PC-3 (cell line): ENCODE measurements around the gene MKKS. TPM values are rescaled to one million over a fixed set of nuclear protein-coding genes. Genes with fewer than 3 reads are reported as not detected.

ENCODE experiments used
- ATAC-seq: fragments of 200-7000 bp; cut with Tn5 transposase; 2 replicates; pipeline ENCODE4 v1.9.1; 2020; ENCODE audit warnings: mild to moderate bottlenecking, moderate library complexity
- BruUV-seq: library from RNA; stranded (reverse); fragments of 400-500 nt; replicated peaks from 2 replicates; lab custom pipeline; 2021; lab: Mats Ljungman, UMichigan
- CTCF ChIA-PET: fragments of 300-600 bp; sonication (Branson Sonifier 250); formaldehyde crosslinking; loops from one replicate; lab custom pipeline; 2022; ENCODE audit warnings: antibody characterized with exemption; lab: Charles Lee
- POLR2A ChIA-PET: fragments of 300-600 bp; sonication (Branson Sonifier 250); formaldehyde crosslinking; loops from one replicate; lab custom pipeline; 2022; ENCODE audit warnings: antibody characterized with exemption; ENCODE audit not compliant: unreplicated experiment; lab: Charles Lee
- DNase-seq: peaks from one replicate; pipeline ENCODE4 v3.0.0-alpha.2; 2015
- H2AFZ ChIP-seq: fragments of 300-600 bp; sonication (generic); 2 replicates; pipeline ENCODE4 v1.6.0; 2016; ENCODE audit warnings: antibody characterized with exemption, low read length
- H3F3A ChIP-seq: fragments of 300-600 bp; sonication (generic); one replicate; pipeline ENCODE4 v1.6.0; 2017; ENCODE audit warnings: antibody characterized with exemption, low read length, control low read depth, mild to moderate bottlenecking; ENCODE audit not compliant: unreplicated experiment
- H3K27ac ChIP-seq: fragments of 300-600 bp; sonication (generic); 2 replicates; pipeline ENCODE4 v1.5.1; 2016; ENCODE audit warnings: mild to moderate bottlenecking, low read length
- H3K27me3 ChIP-seq: fragments of 300-600 bp; sonication (generic); 2 replicates; pipeline ENCODE4 v1.6.1; 2016; ENCODE audit warnings: low read length, mixed read lengths
- H3K36me3 ChIP-seq: fragments of 300-600 bp; sonication (generic); 2 replicates; pipeline ENCODE4 v1.6.1; 2016; ENCODE audit warnings: low read depth, mixed run types, low read length, mixed read lengths
- H3K4me1 ChIP-seq: fragments of 300-600 bp; sonication (generic); 2 replicates; pipeline ENCODE4 v1.5.1; 2016; ENCODE audit warnings: low read length; ENCODE audit not compliant: insufficient read depth
- H3K4me2 ChIP-seq: fragments of 300-600 bp; sonication (generic); 2 replicates; pipeline ENCODE4 v1.6.0; 2016; ENCODE audit warnings: low read length
- H3K4me3 ChIP-seq: fragments of 300-600 bp; sonication (generic); 2 replicates; pipeline ENCODE4 v1.5.1; 2016; ENCODE audit warnings: mild to moderate bottlenecking, low read length, mixed read lengths
- H3K79me2 ChIP-seq: fragments of 300-600 bp; sonication (generic); 2 replicates; pipeline ENCODE4 v1.6.1; 2017; ENCODE audit warnings: low read length, mixed read lengths
- H3K9ac ChIP-seq: fragments of 300-600 bp; sonication (generic); 2 replicates; pipeline ENCODE4 v1.6.0; 2016; ENCODE audit warnings: mild to moderate bottlenecking, low read length
- H3K9me2 ChIP-seq: fragments of 300-600 bp; sonication (generic); replicated peaks from 2 replicates; pipeline ENCODE4 v1.6.1; 2016; ENCODE audit warnings: mixed run types, low read length, mixed read lengths
- H3K9me3 ChIP-seq: fragments of 300-600 bp; sonication (generic); 2 replicates; pipeline ENCODE4 v1.6.1; 2016; ENCODE audit warnings: low read length, mixed read lengths
- H4K20me1 ChIP-seq: fragments of 300-600 bp; sonication (generic); 2 replicates; pipeline ENCODE4 v1.6.1; 2016; ENCODE audit warnings: low read length, mixed read lengths
- EZH2 ChIP-seq: fragments of 300-600 bp; sonication (generic); IDR thresholded peaks from one replicate; pipeline ENCODE4 v1.6.1; 2017; ENCODE audit warnings: antibody characterized with exemption, mild to moderate bottlenecking, low read length; ENCODE audit not compliant: unreplicated experiment
- EZH2phosphoT487 ChIP-seq: fragments of 300-600 bp; sonication (generic); IDR thresholded peaks from 2 replicates; pipeline ENCODE4 v1.6.1; 2018; ENCODE audit warnings: mild to moderate bottlenecking, antibody characterized with exemption, low read length, borderline replicate concordance
- intact Hi-C: fragments of 100-400 bp; cut with micrococcal nuclease; formaldehyde crosslinking; loops from 2 replicates; pipeline ENCODE4 v1.9.0; 2023
- total RNA-seq: library from RNA; depleted of rRNA; stranded (reverse); fragments of >200 nt; gene quantifications from 2 replicates; pipeline ENCODE4 v1.2.3, GENCODE V29; 2014
- TF ChIP-seq, protein P1 (sequence below): fragments of 300-600 bp; sonication (generic); conservative IDR thresholded peaks from 2 replicates; pipeline ENCODE4 v1.5.1; 2017; ENCODE audit warnings: antibody characterized with exemption, low read depth, mild to moderate bottlenecking, low read length

MKKS gene
- total RNA-seq, 1 experiment from 2014 or later, result 13.6 TPM

DNA sequence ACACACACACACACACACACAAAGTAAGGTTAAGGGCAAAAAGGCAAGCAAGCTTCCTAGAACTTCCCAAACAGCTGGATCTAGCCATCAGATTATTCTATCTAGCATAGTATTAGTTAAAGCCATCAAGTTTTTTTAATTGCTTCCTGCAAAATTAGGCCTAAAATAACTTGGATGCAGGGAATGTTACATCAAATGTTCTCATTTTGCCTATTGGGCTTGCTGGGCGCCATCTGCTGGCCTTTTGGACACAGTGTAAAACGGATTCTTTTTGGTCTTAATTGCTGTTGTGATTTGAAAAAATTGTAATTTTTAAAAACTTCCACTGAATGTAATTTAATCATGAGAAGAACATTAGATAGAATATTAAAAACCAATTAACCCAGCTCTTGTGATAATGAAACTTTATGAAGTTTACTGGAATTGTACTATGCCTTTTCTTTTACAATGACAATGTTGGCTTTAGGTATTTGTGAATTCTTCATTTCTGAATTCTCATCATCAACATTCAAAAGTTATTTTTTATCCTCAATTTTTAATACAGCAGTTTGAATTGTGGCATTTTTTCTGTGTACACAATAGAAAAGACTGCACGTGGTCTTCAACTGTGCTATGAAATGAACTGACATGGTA lies 6.8 kb downstream of the MKKS start:
- POLR2A ChIA-PET, result no interaction called here
- TF ChIP-seq EZH2phosphoT487, result no peak
- TF ChIP-seq EZH2, result no peak
- TF ChIP-seq, protein P1, sequence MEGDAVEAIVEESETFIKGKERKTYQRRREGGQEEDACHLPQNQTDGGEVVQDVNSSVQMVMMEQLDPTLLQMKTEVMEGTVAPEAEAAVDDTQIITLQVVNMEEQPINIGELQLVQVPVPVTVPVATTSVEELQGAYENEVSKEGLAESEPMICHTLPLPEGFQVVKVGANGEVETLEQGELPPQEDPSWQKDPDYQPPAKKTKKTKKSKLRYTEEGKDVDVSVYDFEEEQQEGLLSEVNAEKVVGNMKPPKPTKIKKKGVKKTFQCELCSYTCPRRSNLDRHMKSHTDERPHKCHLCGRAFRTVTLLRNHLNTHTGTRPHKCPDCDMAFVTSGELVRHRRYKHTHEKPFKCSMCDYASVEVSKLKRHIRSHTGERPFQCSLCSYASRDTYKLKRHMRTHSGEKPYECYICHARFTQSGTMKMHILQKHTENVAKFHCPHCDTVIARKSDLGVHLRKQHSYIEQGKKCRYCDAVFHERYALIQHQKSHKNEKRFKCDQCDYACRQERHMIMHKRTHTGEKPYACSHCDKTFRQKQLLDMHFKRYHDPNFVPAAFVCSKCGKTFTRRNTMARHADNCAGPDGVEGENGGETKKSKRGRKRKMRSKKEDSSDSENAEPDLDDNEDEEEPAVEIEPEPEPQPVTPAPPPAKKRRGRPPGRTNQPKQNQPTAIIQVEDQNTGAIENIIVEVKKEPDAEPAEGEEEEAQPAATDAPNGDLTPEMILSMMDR, result peak; percentile 96
- peak; percentile 67 for DNase-seq

DNA sequence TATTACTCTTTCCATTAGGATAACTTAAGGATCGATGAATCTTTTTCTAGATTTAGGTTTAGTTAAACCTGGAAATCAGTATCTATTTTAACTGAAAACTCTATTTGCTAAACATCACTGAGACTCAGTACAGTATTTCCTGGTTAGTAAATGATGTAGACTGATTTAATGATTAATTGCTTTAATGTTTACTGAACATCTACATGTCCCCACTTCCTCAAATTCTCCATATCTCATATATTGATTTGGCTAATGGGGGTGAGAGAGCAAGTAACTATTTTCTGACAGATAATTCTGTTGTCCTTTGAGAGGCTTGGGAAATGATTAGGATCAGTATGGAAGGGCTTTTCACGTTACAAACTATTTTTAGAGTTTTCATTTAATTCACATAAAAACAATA lies 10.3 kb downstream of the MKKS start:
- Histone ChIP-seq H3K79me2 (peaks cover 84% of the 10 kb centered on the region), H3K4me3 (no peak overlapping the region), H3F3A (no peaks in the 10 kb centered on the region), H3K9me2 (no peaks in the 10 kb centered on the region), H3K36me3 (peaks cover 19% of the 10 kb centered on the region), H3K27ac (no peak overlapping the region), H3K4me2 (no peak overlapping the region), H3K9me3 (no peaks in the 10 kb centered on the region), H3K9ac (no peak overlapping the region), H3K4me1 (peaks cover 18% of the 10 kb centered on the region), H2AFZ (no peak overlapping the region), H4K20me1 (0 out of 2 replicates have a peak, but pooled peaks cover 10% of the 10 kb centered on the region), H3K27me3 (no peaks in the 10 kb centered on the region)
- ChIA-PET POLR2A (no interaction called here), CTCF (no interaction called here)
- no peak for ATAC-seq
- intact Hi-C loops, result loop anchor here (10.0 kb wide), 2 partner anchors 389 to 1121 kb away; partner anchors contain the start of gene ANKEF1
- TF ChIP-seq EZH2phosphoT487, result no peak
- TF ChIP-seq, protein P1, result no peak
- TF ChIP-seq EZH2, result no peak
- no TSS peak for BruUV-seq
- no peak for DNase-seq

More for the DNA sequence above, 6.8 kb downstream of the MKKS start:
- Histone ChIP-seq H3K27ac (no peak overlapping the region), H3K4me2 (no peak overlapping the region), H2AFZ (no peak overlapping the region), H3K79me2 (peaks cover 95% of the 10 kb centered on the region), H3K4me3 (no peak overlapping the region), H3K4me1 (peaks cover 24% of the 10 kb centered on the region), H3F3A (no peaks in the 10 kb centered on the region), H3K27me3 (no peaks in the 10 kb centered on the region), H3K9me3 (no peaks in the 10 kb centered on the region), H3K9me2 (no peaks in the 10 kb centered on the region), H4K20me1 (0 out of 2 replicates have a peak, but pooled peaks cover 10% of the 10 kb centered on the region), H3K36me3 (peaks cover 10% of the 10 kb centered on the region; the same call in 1 of the 2 replicates), H3K9ac (no peak overlapping the region)
- BruUV-seq, result no TSS peak
- peak; percentile 60; the same call in 1 of the 2 replicates for ATAC-seq
- intact Hi-C loops, result loop anchor here (1.0 to 10.0 kb wide), 6 partner anchors 111 to 1118 kb away; partner anchors contain the start of gene ANKEF1
- CTCF ChIA-PET, result interaction anchor here (0.7 kb wide), 1 partner anchor 1558 kb away, joined by 3 read pairs; no protein-coding TSS in a partner anchor
